ENCODE results near the gene AP5Z1. TPM values are rescaled to one million over a fixed set of nuclear protein-coding genes. Genes with fewer than 3 reads are reported as not detected.

Gene AP5Z1
- total RNA-seq: 10 to 100 TPM; 39.5 to 47.4 (median 45.2) TPM
- long read RNA-seq, donor 1, transcript AP5Z1-201 (17 exons, 2,889 nt): major isoform, 44 of 92 reads
- long read RNA-seq, donor 1, partial matches to known transcripts: 15 of 92 reads
- long read RNA-seq, donor 1, other reads (novel, unspliced or antisense): 25 of 92 reads
- long read RNA-seq, donor 2, transcript AP5Z1-201 (17 exons, 2,889 nt): major isoform, 6 of 17 reads
- long read RNA-seq, donor 2, partial matches to known transcripts: 3 of 17 reads
- long read RNA-seq, donor 2, other reads (novel, unspliced or antisense): 7 of 17 reads

GRCh38 chr7:4775250-4775847 lies at the start of gene AP5Z1:
TSS of gene AP5Z1 (plus strand) at chr7:4775623. CDS start at chr7:4775716, 93 bp downstream.
- no peaks in the 10 kb centered on the region for H3K36me3 ChIP-seq (ENCODE audit: low read depth)
- DNase-seq (peak; percentile 96 to 98 (median 97)), ATAC-seq (peak; percentile 96)
- intact Hi-C loops (cut with DNase I, micrococcal nuclease): no loop called here
- H3K9me3 ChIP-seq: no peaks in the 10 kb centered on the region
- peaks cover 17% of the 10 kb centered on the region for H3K4me1 ChIP-seq (ENCODE audit: low read depth)
- no peak for TF ChIP-seq CTCF (IDR thresholded peaks at IDR 0.05)
- peak within 1 kb of the TSS; percentile 95 for H3K4me3 ChIP-seq

- intact Hi-C loops (cut with DNase I, micrococcal nuclease): no loop called here
- no peak overlapping the region for H3K4me3 ChIP-seq
- H3K4me1 ChIP-seq (ENCODE audit: low read depth): peaks cover 5% of the 10 kb centered on the region
- no peak for TF ChIP-seq CTCF (IDR thresholded peaks at IDR 0.05)
- H3K9me3 ChIP-seq: no peaks in the 10 kb centered on the region
- H3K36me3 ChIP-seq (ENCODE audit: low read depth): no peaks in the 10 kb centered on the region
- no peak for ATAC-seq
- DNase-seq: no peak
Measured at GRCh38 chr7:4725850-4726450, 49.5 kb upstream of the AP5Z1 start.

GRCh38 chr7:4726566-4726965 lies 48.9 kb upstream of the AP5Z1 start:
- TF ChIP-seq CTCF (IDR thresholded peaks at IDR 0.05): no peak
- Histone ChIP-seq H3K9me3 (no peaks in the 10 kb centered on the region), H3K4me3 (no peak overlapping the region), H3K36me3 (ENCODE audit: low read depth) (no peaks in the 10 kb centered on the region), H3K4me1 (ENCODE audit: low read depth) (peaks cover 5% of the 10 kb centered on the region)
- no peak for ATAC-seq
- no peak for DNase-seq
- intact Hi-C loops (cut with DNase I, micrococcal nuclease): no loop called here

GRCh38 chr7:4727914-4728705 lies 47.3 kb upstream of the AP5Z1 start:
- no peaks in the 10 kb centered on the region for H3K9me3 ChIP-seq
- peaks cover 5% of the 10 kb centered on the region for H3K4me1 ChIP-seq (ENCODE audit: low read depth)
- H3K36me3 ChIP-seq (ENCODE audit: low read depth): no peaks in the 10 kb centered on the region
- no peak overlapping the region for H3K4me3 ChIP-seq
- TF ChIP-seq CTCF (IDR thresholded peaks at IDR 0.05): no peak
- DNase-seq: no peak
- intact Hi-C loops (cut with DNase I, micrococcal nuclease): no loop called here
- ATAC-seq: no peak

GRCh38 chr7:4729266-4729665 lies 46.2 kb upstream of the AP5Z1 start:
- H3K36me3 ChIP-seq (ENCODE audit: low read depth): no peaks in the 10 kb centered on the region
- DNase-seq: no peak
- no peak for TF ChIP-seq CTCF (IDR thresholded peaks at IDR 0.05)
- intact Hi-C loops (cut with DNase I, micrococcal nuclease): no loop called here
- H3K4me3 ChIP-seq: no peak overlapping the region
- no peak for ATAC-seq
- peaks cover 4% of the 10 kb centered on the region for H3K4me1 ChIP-seq (ENCODE audit: low read depth)
- H3K9me3 ChIP-seq: no peaks in the 10 kb centered on the region
